Measurements from ENCODE around the gene RALGAPA2.

DNA sequence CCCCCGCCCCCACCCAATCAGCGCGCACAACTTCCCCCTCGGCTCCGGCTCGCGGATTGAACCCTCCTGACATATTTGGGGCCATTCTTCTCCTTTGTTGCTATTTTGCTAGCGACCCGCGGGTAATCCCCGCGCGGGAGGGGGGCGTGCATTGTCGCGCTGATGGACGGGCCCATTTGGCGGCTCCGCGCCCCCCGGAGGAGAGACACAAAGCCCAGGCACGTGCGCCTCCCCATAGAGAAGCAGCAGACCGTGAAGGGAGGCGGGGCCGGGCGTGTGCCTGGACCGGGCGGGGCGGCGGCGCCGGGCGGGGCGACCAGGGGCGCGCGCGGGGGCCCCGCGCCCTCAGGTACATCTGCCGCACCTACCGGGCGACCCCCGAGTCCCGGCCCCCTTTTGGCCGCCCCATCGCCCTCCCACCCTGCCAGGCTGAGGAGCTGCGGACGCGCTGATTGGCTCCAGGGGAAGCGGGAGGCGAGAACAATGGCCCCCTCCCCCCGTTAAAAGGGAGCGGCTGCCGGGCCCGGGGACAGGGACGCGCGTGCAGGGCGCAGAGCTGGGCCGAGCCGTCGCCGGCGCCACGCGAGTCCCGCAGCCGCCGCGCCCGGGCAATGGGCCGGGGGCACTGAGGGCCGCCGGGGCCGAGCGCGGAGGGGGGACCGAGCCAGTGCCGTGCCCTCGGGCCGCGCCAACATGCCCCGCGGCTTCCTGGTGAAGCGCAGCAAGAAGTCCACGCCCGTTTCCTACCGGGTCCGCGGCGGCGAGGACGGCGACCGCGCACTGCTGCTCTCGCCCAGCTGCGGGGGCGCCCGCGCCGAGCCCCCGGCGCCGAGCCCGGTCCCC is 344.6 kb downstream of the RALGAPA2 start, which contains the start of gene INSM1:
- TF ChIP-seq, protein P1, sequence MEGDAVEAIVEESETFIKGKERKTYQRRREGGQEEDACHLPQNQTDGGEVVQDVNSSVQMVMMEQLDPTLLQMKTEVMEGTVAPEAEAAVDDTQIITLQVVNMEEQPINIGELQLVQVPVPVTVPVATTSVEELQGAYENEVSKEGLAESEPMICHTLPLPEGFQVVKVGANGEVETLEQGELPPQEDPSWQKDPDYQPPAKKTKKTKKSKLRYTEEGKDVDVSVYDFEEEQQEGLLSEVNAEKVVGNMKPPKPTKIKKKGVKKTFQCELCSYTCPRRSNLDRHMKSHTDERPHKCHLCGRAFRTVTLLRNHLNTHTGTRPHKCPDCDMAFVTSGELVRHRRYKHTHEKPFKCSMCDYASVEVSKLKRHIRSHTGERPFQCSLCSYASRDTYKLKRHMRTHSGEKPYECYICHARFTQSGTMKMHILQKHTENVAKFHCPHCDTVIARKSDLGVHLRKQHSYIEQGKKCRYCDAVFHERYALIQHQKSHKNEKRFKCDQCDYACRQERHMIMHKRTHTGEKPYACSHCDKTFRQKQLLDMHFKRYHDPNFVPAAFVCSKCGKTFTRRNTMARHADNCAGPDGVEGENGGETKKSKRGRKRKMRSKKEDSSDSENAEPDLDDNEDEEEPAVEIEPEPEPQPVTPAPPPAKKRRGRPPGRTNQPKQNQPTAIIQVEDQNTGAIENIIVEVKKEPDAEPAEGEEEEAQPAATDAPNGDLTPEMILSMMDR (IDR thresholded peaks at IDR 0.05): no peak
- TF ChIP-seq EP300 (IDR thresholded peaks at IDR 0.05): no peak

Measured in tibial nerve (tissue), 4 donors.